Measurements from ENCODE around the gene GTPBP1. TPM values are rescaled to one million over a fixed set of nuclear protein-coding genes. Genes with fewer than 3 reads are reported as not detected.

The GTPBP1 gene
- total RNA-seq (10 to 100 TPM; 23.5 to 46.2 (median 31.0) TPM), polyA plus RNA-seq (10 to 100 TPM; 15.0 to 59.1 (median 21.0) TPM)

DNA sequence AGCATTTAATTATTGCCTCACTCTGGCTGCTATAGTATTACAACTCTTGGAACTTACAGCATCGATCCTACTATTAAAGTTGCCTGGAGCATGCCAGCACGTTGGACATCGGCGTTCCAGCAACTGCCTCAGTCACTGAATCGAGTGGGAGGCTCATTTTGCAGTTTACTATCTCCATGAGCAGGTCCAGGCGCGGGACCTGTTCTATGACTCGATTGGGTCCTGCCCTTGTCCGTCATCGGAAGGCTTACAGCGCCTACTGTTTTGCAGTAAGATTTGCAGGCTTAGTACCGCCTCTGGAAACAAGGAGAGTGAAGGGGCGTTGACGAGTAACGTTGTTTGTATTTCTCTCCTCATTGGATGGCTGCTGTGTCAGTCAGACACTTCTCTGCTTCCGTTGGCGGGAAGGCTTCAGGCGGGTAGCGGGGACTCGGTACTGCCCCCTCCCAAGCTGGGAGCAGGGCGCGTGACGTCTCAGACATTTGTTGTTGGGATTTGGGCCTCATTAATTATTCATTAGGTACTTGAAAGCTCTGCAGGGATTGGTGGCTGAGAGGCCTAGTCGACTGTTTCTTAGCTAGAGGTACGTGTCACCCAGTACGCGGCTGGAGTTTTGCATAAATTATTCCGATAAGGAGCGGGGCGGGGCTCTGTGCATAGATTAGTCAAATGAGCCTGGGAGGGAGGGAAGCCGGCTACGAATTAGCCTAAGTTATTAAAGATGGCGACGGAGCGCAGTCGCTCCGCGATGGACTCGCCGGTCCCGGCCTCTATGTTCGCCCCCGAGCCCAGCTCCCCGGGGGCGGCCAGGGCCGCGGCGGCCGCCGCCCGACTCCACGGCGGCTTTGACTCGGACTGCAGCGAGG, at the start of gene GTPBP1:
TSS of gene GTPBP1 (plus strand) at position 710 of the 866 bp plus-strand sequence. CDS start at position 722, 12 bp downstream.
- intact Hi-C loops (cut with DNase I): no loop called here
- H3K4me1 ChIP-seq: peaks cover 0 to 36% (median 33%) of the 10 kb centered on the region in 4 donors

DNA sequence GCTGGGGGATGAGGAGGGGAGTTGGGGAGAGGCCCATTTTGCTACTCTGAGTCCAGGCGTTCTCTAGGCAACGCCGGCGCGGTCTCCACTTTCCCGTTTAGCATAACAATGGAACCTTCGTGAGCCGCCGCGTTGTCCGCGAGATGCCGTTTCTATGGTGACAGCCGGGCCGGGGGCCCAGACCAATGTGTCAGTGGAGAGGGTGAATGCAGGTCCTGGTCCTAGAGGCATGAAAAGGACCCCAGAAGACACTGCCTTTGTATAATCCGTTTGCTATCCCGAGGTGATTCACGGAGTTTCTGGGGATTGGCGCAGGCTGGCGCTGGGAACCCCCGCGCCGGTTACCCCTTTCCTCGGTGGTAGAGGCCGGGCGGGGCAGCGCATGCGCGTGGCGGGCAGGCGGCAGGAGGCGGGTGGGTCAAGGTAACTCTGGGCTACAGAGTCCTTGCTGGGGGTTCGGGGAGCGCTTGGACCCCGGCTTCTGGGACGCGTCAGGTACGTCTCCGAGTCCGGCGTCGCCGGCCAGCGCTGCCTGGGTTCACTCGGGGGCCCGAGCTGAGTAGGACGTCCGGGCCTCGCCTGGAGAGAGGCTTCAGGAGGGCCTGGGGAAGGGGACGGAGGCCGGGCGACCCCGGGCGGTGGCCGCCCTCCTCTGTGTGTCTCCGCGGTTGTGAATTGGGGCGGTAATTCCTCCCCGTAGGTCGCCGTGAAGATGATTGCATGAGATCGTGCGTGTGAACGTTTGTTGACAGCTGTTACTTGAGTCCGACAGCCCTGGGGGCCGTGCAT, 49.3 kb upstream of the GTPBP1 start, which contains the start of the genes CBY1 and FAM227A:
TSS of gene CBY1 (plus strand) at position 383 of the 789 bp plus-strand sequence. CDS start 11,417 bp downstream, outside the sequence.
TSS of gene FAM227A (minus strand) at position 137 of the 789 bp plus-strand sequence. CDS start 6,224 bp downstream, outside the sequence.
- Histone ChIP-seq H3K4me3 (peak within 1 kb of the TSS; percentile 78 to 98 (median 90)), H3K9me3 (no peaks in the 10 kb centered on the region), H3K36me3 (peaks cover 0 to 8% (median 3%) of the 10 kb centered on the region in 4 donors), H3K4me1 (peaks cover 0 to 25% (median 21%) of the 10 kb centered on the region in 4 donors), H3K27ac (peak within 1 kb of the TSS; percentile 81 to 87 (median 87)), H3K27me3 (no peaks in the 10 kb centered on the region)
- WGBS, 2 donors: 0% methylated on average over 66 of the region's 66 CpGs
- TF ChIP-seq POLR2A (IDR thresholded peaks at IDR 0.05) (peak; percentile 31 to 64), POLR2AphosphoS5 (IDR thresholded peaks at IDR 0.05) (peak; percentile 67 to 88 (median 86)), EP300 (IDR thresholded peaks at IDR 0.05) (no peak)
- TF ChIP-seq, protein P1, sequence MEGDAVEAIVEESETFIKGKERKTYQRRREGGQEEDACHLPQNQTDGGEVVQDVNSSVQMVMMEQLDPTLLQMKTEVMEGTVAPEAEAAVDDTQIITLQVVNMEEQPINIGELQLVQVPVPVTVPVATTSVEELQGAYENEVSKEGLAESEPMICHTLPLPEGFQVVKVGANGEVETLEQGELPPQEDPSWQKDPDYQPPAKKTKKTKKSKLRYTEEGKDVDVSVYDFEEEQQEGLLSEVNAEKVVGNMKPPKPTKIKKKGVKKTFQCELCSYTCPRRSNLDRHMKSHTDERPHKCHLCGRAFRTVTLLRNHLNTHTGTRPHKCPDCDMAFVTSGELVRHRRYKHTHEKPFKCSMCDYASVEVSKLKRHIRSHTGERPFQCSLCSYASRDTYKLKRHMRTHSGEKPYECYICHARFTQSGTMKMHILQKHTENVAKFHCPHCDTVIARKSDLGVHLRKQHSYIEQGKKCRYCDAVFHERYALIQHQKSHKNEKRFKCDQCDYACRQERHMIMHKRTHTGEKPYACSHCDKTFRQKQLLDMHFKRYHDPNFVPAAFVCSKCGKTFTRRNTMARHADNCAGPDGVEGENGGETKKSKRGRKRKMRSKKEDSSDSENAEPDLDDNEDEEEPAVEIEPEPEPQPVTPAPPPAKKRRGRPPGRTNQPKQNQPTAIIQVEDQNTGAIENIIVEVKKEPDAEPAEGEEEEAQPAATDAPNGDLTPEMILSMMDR (IDR thresholded peaks at IDR 0.05): no peak
- intact Hi-C loops (cut with DNase I): no loop called here
- DNase-seq: peak; percentile 92

More for the DNA sequence above, at the start of gene GTPBP1:
- TF ChIP-seq POLR2AphosphoS5 (IDR thresholded peaks at IDR 0.05) (peak; percentile 70 to 97 (median 84)), POLR2A (IDR thresholded peaks at IDR 0.05) (peak; percentile 71 to 86), EP300 (IDR thresholded peaks at IDR 0.05) (no peak)
- TF ChIP-seq, protein P1 (IDR thresholded peaks at IDR 0.05): no peak
- Histone ChIP-seq H3K36me3 (peaks cover 0 to 8% (median 2%) of the 10 kb centered on the region in 4 donors), H3K27me3 (no peaks in the 10 kb centered on the region), H3K9me3 (no peaks in the 10 kb centered on the region), H3K27ac (peak within 1 kb of the TSS; percentile 95 to 99 (median 98)), H3K4me3 (peak within 1 kb of the TSS; percentile 73 to 98 (median 90))
- peak; percentile 100 for DNase-seq
- WGBS, 2 donors: 0% methylated on average over 55 of the region's 55 CpGs

DNA sequence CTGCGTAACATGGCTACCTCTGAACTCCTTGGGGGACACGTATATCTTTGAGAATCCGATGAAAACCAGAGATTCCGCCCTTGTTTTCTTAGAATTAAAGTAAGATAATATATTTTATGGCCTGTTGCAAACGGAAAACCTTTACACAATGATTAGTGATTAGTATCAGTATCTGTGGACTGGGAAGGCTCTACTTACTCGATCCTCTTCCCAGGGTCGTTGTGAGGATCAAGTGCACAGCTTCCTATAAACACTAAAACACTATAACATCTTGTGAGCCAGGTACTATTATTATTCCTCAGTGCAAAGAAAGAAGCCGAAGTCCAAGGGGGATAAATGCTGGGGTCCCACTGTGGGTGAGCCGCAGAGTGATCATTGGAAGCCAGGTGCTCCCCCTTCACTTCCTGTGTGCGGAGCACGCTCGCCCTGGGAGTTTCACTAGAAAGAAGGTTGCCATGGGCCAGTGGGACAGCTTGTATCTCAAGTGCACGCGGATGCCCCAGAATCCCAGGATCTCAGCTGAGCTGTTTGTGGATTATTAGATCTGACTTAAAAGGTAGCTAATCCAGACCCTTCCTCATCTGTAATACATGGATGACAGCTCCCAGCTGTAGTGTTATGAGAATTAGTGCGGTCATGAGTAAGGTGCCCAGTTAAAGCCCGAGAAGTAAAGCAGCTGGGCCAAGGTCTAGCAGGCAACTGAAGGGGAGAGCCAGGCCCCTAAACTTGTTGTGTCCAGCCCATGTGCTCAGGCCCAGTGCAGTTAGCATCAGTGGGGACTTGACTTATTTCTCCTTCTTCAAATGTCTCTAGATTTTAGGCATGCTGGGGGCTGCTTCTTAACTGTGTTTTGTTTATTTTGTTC, 48.5 kb upstream of the GTPBP1 start:
- TF ChIP-seq EP300 (IDR thresholded peaks at IDR 0.05) (no peak), POLR2AphosphoS5 (IDR thresholded peaks at IDR 0.05) (no peak), POLR2A (IDR thresholded peaks at IDR 0.05) (no peak)
- TF ChIP-seq, protein P1 (IDR thresholded peaks at IDR 0.05): no peak
- 5 to 9% methylated on average over 16 of the region's 16 CpGs for WGBS, 2 donors
- H3K36me3 ChIP-seq: peaks cover 0 to 13% (median 3%) of the 10 kb centered on the region in 4 donors
- H3K4me3 ChIP-seq: peak overlapping the region; percentile 78 to 98 (median 90)
- intact Hi-C loops (cut with DNase I): no loop called here
- H3K9me3 ChIP-seq: no peaks in the 10 kb centered on the region
- peaks cover 0 to 25% (median 21%) of the 10 kb centered on the region in 4 donors for H3K4me1 ChIP-seq
- no peaks in the 10 kb centered on the region for H3K27me3 ChIP-seq
- DNase-seq: no peak
- peak overlapping the region; percentile 81 to 87 (median 87) for H3K27ac ChIP-seq

DNA sequence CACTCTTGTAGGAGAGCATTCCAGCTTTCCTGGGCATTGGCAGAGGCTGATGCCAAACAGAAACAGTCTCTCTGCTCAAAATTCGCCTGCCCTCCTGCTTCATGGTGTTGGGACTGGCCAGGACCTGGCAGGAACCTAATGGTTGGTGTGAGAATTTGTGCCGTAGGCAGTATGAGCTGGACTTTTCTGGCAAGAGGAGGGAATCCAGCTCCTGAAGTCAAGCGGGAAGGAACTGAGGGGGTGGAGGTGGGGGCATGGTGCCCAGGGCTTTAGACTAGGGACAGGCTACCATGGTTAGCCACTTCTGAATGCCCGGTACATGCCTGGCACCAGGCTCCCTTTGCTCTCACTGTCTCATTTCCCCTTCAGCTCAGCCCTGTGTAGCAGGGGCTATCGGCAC, 30.9 kb upstream of the GTPBP1 start:
- H3K4me3 ChIP-seq: no peak overlapping the region
- WGBS, 2 donors: 82 to 93% methylated on average over 5 of the region's 5 CpGs
- no peak overlapping the region for H3K27ac ChIP-seq

More for the DNA sequence above, 30.9 kb upstream of the GTPBP1 start:
- H3K9me3 ChIP-seq: no peaks in the 10 kb centered on the region
- H3K4me1 ChIP-seq: no peaks in the 10 kb centered on the region
- TF ChIP-seq EP300 (IDR thresholded peaks at IDR 0.05) (no peak), POLR2AphosphoS5 (IDR thresholded peaks at IDR 0.05) (no peak), POLR2A (IDR thresholded peaks at IDR 0.05) (no peak)
- TF ChIP-seq, protein P1 (IDR thresholded peaks at IDR 0.05): no peak
- intact Hi-C loops (cut with DNase I): no loop called here
- H3K36me3 ChIP-seq: peaks cover 7 to 33% (median 24%) of the 10 kb centered on the region in 4 donors
- no peak for DNase-seq
- no peaks in the 10 kb centered on the region for H3K27me3 ChIP-seq
